K562 (cell line): ENCODE data around the gene MDN1. TPM values are rescaled to one million over a fixed set of nuclear protein-coding genes. Genes with fewer than 3 reads are reported as not detected.
"Not testable (repeated sequence)": the region's sequence is repeated elsewhere in the genome, so short reads cannot be mapped to it uniquely, and the experiment has no call there.

Experiments used
- ATAC-seq: fragments of 200-7000 bp; cut with Tn5 transposase; 3 replicates; pipeline ENCODE4 v1.9.1; 2020; ENCODE audit warnings: moderate library complexity
- BruUV-seq: library from RNA; stranded (reverse); fragments of 400-500 nt; replicated peaks from 2 replicates; lab custom pipeline; 2021; lab: Mats Ljungman, UMichigan
- CTCF ChIA-PET: fragments of 300-600 bp; formaldehyde crosslinking; extraction: SDS; loops from one replicate; lab custom pipeline; 2021; ENCODE audit warnings: low intra/inter-chr PET ratio; lab: Yijun Ruan, JAX
- POLR2A ChIA-PET: fragments of 300-600, 350-650 bp; sonication (Branson Sonifier 250); formaldehyde crosslinking; extraction: SDS; loops from one replicate; lab custom pipeline; 2021; ENCODE audit warnings: antibody characterized with exemption, inconsistent platforms; lab: Yijun Ruan, JAX
- DNase-seq, 4 experiments: peaks; one replicate each; pipeline versions ENCODE4 v3.0.0 to v3.0.0-alpha.2; 2011 to 2018; ENCODE audit warnings: low spot score in 3 of 4, mixed read lengths in 3 of 4; ENCODE audit errors: extremely low read depth in 1 of 4
- FAIRE-seq: peaks from 2 replicates; lab custom pipeline; 2011; peaks lifted over from hg19 to GRCh38; lab: Jason Lieb, UNC
- H2AFZ ChIP-seq: 2 replicates; pipeline ENCODE4 v1.6.0; 2011; ENCODE audit warnings: low read depth, low read length, control low read depth, inconsistent platforms
- H3K27ac ChIP-seq: fragments of 200-600 bp; 3 replicates; pipeline ENCODE4 v1.8.0; 2011; ENCODE audit warnings: low read depth, mild to moderate bottlenecking, control low read depth, inconsistent platforms, low read length, moderate library complexity, mixed read lengths; ENCODE audit errors: extremely low read depth
- H3K27me3 ChIP-seq, 2 experiments: fragments of 300-600 bp in 1 of 2; 2 replicates in 1 of 2; 3 replicates in 1 of 2; pipeline versions ENCODE4 v1.6.0 to v1.8.0; 2011; ENCODE audit warnings: inconsistent platforms in 2 of 2, low read length in 2 of 2, mild to moderate bottlenecking in 1 of 2, mixed read lengths in 1 of 2, moderate library complexity in 1 of 2; ENCODE audit not compliant: control insufficient read depth in 2 of 2, insufficient read depth in 2 of 2
- H3K36me3 ChIP-seq: fragments of 300-600 bp; 3 replicates; pipeline ENCODE4 v1.8.0; 2011; ENCODE audit warnings: mild to moderate bottlenecking, low read length, inconsistent platforms; ENCODE audit not compliant: control insufficient read depth, insufficient read depth
- H3K4me1 ChIP-seq, 2 experiments: fragments of 200-600 bp in 1 of 2; replicated peaks in 1 of 2; 2 replicates in 1 of 2; 3 replicates in 1 of 2; pipeline versions ENCODE4 v1.5.1 to v1.8.0; 2011; ENCODE audit warnings: inconsistent platforms in 2 of 2, low read length in 2 of 2, mild to moderate bottlenecking in 1 of 2, mixed read lengths in 1 of 2, moderate library complexity in 1 of 2; ENCODE audit not compliant: control insufficient read depth in 2 of 2, insufficient read depth in 2 of 2
- H3K4me2 ChIP-seq: 2 replicates; pipeline ENCODE4 v1.6.1; 2011; ENCODE audit warnings: low read length, control low read depth, inconsistent platforms, mixed read lengths; ENCODE audit not compliant: insufficient read depth
- H3K4me3 ChIP-seq: fragments of 200-600 bp; sonication (generic), shearing (Covaris generic); 2 replicates; pipeline ENCODE4 v1.5.1; 2016; ENCODE audit warnings: control low read depth, inconsistent platforms
- H3K79me2 ChIP-seq: fragments of 200-600 bp; 3 replicates; pipeline ENCODE4 v1.8.0; 2011; ENCODE audit warnings: low read length, inconsistent platforms; ENCODE audit not compliant: control insufficient read depth, insufficient read depth
- H3K9ac ChIP-seq, 2 experiments: 2 replicates each; pipeline versions ENCODE4 v1.6.0 to v1.6.1; 2011; ENCODE audit warnings: low read depth in 2 of 2, low read length in 2 of 2, control low read depth in 1 of 2, inconsistent platforms in 1 of 2, mild to moderate bottlenecking in 1 of 2, mixed read lengths in 1 of 2; ENCODE audit not compliant: insufficient read depth in 1 of 2
- H3K9me1 ChIP-seq: one replicate; pipeline ENCODE4 v1.6.0; 2011; ENCODE audit warnings: inconsistent platforms, mild to moderate bottlenecking, low read length, moderate library complexity; ENCODE audit not compliant: control insufficient read depth, insufficient read depth
- H3K9me3 ChIP-seq: replicated peaks from 2 replicates; pipeline ENCODE4 v1.5.1; 2011; ENCODE audit warnings: low read depth, low read length, inconsistent platforms; ENCODE audit not compliant: control insufficient read depth, insufficient read depth
- H4K20me1 ChIP-seq: replicated peaks from 2 replicates; pipeline ENCODE4 v1.6.1; 2011; ENCODE audit warnings: low read length, inconsistent platforms, mixed read lengths; ENCODE audit not compliant: control insufficient read depth, insufficient read depth
- ASH1L ChIP-seq: fragments of 450-650 bp; IDR thresholded peaks from 2 replicates; pipeline ENCODE4 v1.6.1; 2018; ENCODE audit warnings: borderline replicate concordance, mild to moderate bottlenecking, low read depth; ENCODE audit not compliant: partially characterized antibody
- HDAC3 ChIP-seq: fragments of 450-650 bp; IDR thresholded peaks from 2 replicates; pipeline ENCODE4 v1.6.1; 2018; ENCODE audit warnings: borderline replicate concordance, mild to moderate bottlenecking, moderate library complexity; ENCODE audit not compliant: partially characterized antibody
- NFXL1 ChIP-seq: fragments of 450-650 bp; formaldehyde crosslinking; IDR thresholded peaks from 2 replicates; pipeline ENCODE4 v1.4.0; 2021; ENCODE audit warnings: mild to moderate bottlenecking
- SMARCE1 ChIP-seq: fragments of 450-650 bp; IDR thresholded peaks from 2 replicates; pipeline ENCODE4 v1.7.1; 2016; ENCODE audit warnings: mild to moderate bottlenecking
- SOX6 ChIP-seq: fragments of 450-650 bp; IDR thresholded peaks from 2 replicates; pipeline ENCODE4 v1.6.1; 2014; ENCODE audit warnings: mild to moderate bottlenecking
- TRIM24 ChIP-seq, 2 experiments: fragments of 450-650 bp; IDR thresholded peaks; 2 replicates each; pipeline ENCODE4 v1.6.1; 2016
- ZNF274 ChIP-seq: IDR thresholded peaks from 2 replicates; pipeline ENCODE4 v1.6.1; 2011; ENCODE audit warnings: low read depth, mild to moderate bottlenecking, low read length, moderate library complexity, borderline replicate concordance
- ZNF316 ChIP-seq: fragments of 450-650 bp; IDR thresholded peaks from 2 replicates; pipeline ENCODE4 v1.6.1; 2016
- ZNF445 ChIP-seq: fragments of 250-450 bp; sonication (Bioruptor Pico); IDR thresholded peaks from 2 replicates; pipeline ENCODE4 v1.4.0; 2020; ENCODE audit warnings: low read depth, mild to moderate bottlenecking, moderate library complexity
- ZNF766 ChIP-seq: fragments of 200-800 bp; sonication (Bioruptor generic); conservative IDR thresholded peaks from 2 replicates; pipeline ENCODE4 v1.6.1; 2016; ENCODE audit warnings: missing genetic modification characterization, missing compliant biosample characterization
- WGBS: fragments of 100-300 bp; shearing (Covaris generic); methylation state at CpG from one replicate; pipeline ENCODE4 v1.1.6; 2016; ENCODE audit warnings: low coverage, mixed read lengths; ENCODE audit not compliant: insufficient coverage; ENCODE audit errors: missing lambda C conversion rate; 5-methylcytosine and 5-hydroxymethylcytosine counted together
- in situ Hi-C: fragments of 300-500 bp; cut with MboI; formaldehyde crosslinking; loops from 4 replicates; pipeline ENCODE4 v1.15.0; 2018; ENCODE audit warnings: inconsistent platforms, mixed read lengths
- intact Hi-C: fragments of 100-400 bp; cut with micrococcal nuclease; formaldehyde crosslinking; loops from 2 replicates; pipeline ENCODE4 v1.14.2; 2022
- polyA plus RNA-seq, 8 experiments: library from polyadenylated mRNA; depleted of rRNA in 4 of 8; stranded (reverse) in 5 of 8; unstranded in 3 of 8; fragments of >200 nt; fragmentation: Nextera tagmentation in 2 of 8; fragmentation: Illumina TruSeq in 1 of 8; extraction: Ambion mirVana in 2 of 8; extraction: Trizol in 1 of 8; gene quantifications; 2 replicates each; pipeline versions ENCODE4 v1.2.1 to v1.2.3, GENCODE V29; 2011 to 2014; ENCODE audit warnings: inconsistent platforms in 1 of 8, missing spikeins in 1 of 8
- total RNA-seq, 7 experiments: library from RNA; depleted of rRNA in 6 of 7; stranded (reverse); fragments of >200 nt in 6 of 7; fragmentation: Illumina TruSeq in 2 of 7; extraction: Trizol in 2 of 7; gene quantifications; 2 replicates each; pipeline versions ENCODE4 v1.2.1 to v1.2.3, GENCODE V29; 2011 to 2021; ENCODE audit warnings: low replicate concordance in 1 of 7
- TF ChIP-seq, protein P1 (sequence below): fragments of 450-650 bp; IDR thresholded peaks from 2 replicates; pipeline ENCODE4 v1.6.1; 2017; ENCODE audit warnings: antibody characterized with exemption
- TF ChIP-seq, protein P2 (sequence below): fragments of 200-800 bp; sonication (Bioruptor generic); IDR thresholded peaks from 2 replicates; pipeline ENCODE4 v1.6.1; 2017; ENCODE audit warnings: missing genetic modification characterization, missing compliant biosample characterization
- TF ChIP-seq, protein P3 (sequence below): IDR thresholded peaks from 2 replicates; pipeline ENCODE4 v1.6.1; 2011; ENCODE audit warnings: borderline replicate concordance, low read depth, mild to moderate bottlenecking, moderate library complexity, low read length; ENCODE audit not compliant: insufficient read depth, poor library complexity, severe bottlenecking

Gene MDN1
- total and polyA plus RNA-seq, 9 of the 15 experiments (the other 6 are each of a cell fraction or from before 2014, with no cell fraction given) = 25.6 to 93.6 (median 43.0) TPM

DNA sequence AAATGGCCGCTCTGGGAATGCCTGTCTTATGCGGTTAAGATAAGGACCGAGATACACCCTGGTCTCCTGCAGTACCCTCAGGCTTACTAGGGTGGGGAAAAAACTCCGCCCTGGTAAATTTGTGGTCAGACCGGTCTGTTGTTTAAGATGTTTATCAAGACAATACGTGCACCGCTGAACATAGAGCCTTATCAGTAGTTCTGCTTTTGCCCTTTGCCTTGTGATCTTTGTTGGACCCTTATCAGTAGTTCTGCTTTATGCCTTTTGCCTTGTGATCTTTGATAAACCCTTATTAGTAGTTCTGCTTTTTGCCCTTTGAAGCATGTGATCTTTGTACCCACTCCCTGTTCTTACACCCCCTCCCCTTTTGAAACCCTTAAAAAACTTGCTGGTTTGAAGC, 36.3 kb downstream of the MDN1 start:
- WGBS = 73% methylated on average over 6 of the region's 7 CpGs
- not testable (repeated sequence) for FAIRE-seq, H3K27me3 ChIP-seq

DNA sequence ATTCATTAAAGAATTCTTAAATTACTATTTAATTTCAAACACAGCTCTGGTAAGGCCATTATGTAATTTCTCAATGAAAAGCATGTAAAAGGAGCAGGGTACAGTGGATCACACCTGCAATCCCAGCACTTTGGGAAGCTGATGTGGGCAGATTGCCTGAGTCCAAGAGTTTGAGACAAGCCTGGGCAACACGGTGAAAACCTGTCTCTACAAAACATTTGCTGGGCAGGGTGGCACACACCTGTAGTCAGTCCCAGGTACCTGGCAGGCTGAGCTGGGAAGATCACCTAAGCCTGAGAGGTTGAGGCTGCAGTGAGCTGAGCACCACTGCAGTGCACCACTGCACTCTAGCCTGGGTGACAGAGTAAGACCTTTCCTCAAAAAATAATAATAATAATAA, 37.4 kb downstream of the MDN1 start:
- Histone ChIP-seq H3K9me1 (no peaks in the 10 kb centered on the region), H3K9ac (no peak overlapping the region), H4K20me1 (no peaks in the 10 kb centered on the region), H3K9me3 (no peaks in the 10 kb centered on the region), H3K36me3 (peaks cover 81% of the 10 kb centered on the region), H3K79me2 (0 out of 3 replicates have a peak, but pooled peaks cover 2% of the 10 kb centered on the region), H3K4me3 (no peak overlapping the region), H3K27me3 (no peaks in the 10 kb centered on the region), H3K4me1 (no peaks in the 10 kb centered on the region), H3K4me2 (no peak overlapping the region), H3K27ac (no peak overlapping the region), H2AFZ (no peak overlapping the region)
- BruUV-seq = no TSS peak
- POLR2A ChIA-PET = no interaction called here
- no peak for ATAC-seq
- FAIRE-seq = no peak
- intact Hi-C loops = no loop called here
- in situ Hi-C loops = no loop called here
- 60% methylated on average over 1 of the region's 1 CpG for WGBS
- DNase-seq = no peak
- CTCF ChIA-PET = no interaction called here
- TF ChIP-seq, protein P1, sequence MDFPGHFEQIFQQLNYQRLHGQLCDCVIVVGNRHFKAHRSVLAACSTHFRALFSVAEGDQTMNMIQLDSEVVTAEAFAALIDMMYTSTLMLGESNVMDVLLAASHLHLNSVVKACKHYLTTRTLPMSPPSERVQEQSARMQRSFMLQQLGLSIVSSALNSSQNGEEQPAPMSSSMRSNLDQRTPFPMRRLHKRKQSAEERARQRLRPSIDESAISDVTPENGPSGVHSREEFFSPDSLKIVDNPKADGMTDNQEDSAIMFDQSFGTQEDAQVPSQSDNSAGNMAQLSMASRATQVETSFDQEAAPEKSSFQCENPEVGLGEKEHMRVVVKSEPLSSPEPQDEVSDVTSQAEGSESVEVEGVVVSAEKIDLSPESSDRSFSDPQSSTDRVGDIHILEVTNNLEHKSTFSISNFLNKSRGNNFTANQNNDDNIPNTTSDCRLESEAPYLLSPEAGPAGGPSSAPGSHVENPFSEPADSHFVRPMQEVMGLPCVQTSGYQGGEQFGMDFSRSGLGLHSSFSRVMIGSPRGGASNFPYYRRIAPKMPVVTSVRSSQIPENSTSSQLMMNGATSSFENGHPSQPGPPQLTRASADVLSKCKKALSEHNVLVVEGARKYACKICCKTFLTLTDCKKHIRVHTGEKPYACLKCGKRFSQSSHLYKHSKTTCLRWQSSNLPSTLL = no peak
- TF ChIP-seq ZNF274 (no peak), ASH1L (no peak), ZNF316 (no peak), NFXL1 (CRISPR knock-in tag) (no peak), HDAC3 (no peak)
- TF ChIP-seq, protein P2, sequence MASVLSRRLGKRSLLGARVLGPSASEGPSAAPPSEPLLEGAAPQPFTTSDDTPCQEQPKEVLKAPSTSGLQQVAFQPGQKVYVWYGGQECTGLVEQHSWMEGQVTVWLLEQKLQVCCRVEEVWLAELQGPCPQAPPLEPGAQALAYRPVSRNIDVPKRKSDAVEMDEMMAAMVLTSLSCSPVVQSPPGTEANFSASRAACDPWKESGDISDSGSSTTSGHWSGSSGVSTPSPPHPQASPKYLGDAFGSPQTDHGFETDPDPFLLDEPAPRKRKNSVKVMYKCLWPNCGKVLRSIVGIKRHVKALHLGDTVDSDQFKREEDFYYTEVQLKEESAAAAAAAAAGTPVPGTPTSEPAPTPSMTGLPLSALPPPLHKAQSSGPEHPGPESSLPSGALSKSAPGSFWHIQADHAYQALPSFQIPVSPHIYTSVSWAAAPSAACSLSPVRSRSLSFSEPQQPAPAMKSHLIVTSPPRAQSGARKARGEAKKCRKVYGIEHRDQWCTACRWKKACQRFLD (CRISPR knock-in tag) = no peak
- TF ChIP-seq, protein P3, sequence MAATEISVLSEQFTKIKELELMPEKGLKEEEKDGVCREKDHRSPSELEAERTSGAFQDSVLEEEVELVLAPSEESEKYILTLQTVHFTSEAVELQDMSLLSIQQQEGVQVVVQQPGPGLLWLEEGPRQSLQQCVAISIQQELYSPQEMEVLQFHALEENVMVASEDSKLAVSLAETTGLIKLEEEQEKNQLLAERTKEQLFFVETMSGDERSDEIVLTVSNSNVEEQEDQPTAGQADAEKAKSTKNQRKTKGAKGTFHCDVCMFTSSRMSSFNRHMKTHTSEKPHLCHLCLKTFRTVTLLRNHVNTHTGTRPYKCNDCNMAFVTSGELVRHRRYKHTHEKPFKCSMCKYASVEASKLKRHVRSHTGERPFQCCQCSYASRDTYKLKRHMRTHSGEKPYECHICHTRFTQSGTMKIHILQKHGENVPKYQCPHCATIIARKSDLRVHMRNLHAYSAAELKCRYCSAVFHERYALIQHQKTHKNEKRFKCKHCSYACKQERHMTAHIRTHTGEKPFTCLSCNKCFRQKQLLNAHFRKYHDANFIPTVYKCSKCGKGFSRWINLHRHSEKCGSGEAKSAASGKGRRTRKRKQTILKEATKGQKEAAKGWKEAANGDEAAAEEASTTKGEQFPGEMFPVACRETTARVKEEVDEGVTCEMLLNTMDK = no peak

More for the DNA sequence above, 36.3 kb downstream of the MDN1 start:
- BruUV-seq, ATAC-seq, CTCF ChIA-PET, H3K79me2 ChIP-seq, intact Hi-C loops, H3K9me3 ChIP-seq, H2AFZ ChIP-seq, H3K4me2 ChIP-seq, H4K20me1 ChIP-seq, H3K27ac ChIP-seq, in situ Hi-C loops, H3K9ac ChIP-seq, H3K4me1 ChIP-seq, H3K4me3 ChIP-seq, H3K9me1 ChIP-seq, POLR2A ChIA-PET, DNase-seq: not testable (repeated sequence)
- H3K36me3 ChIP-seq = peaks cover 86% of the 10 kb centered on the region
- TF ChIP-seq SOX6 (peak; percentile 71; the same call in 1 of the 2 replicates), ZNF766 (CRISPR knock-in tag) (0 out of 2 replicates have a peak, but pooled peaks have one; percentile 53), TRIM24 (IDR thresholded peaks at IDR 0.05) (0 out of 4 replicates have a peak, but pooled peaks of 1 of the 2 experiments have one; percentile 10), ZNF445 (CRISPR knock-in tag) (peak; percentile 91; the same call in 1 of the 2 replicates), SMARCE1 (peak; percentile 46; the same call in 1 of the 2 replicates)
